GM18951 (cell line): ENCODE measurements around the gene SHC1.

Experiments used
- POLR2A ChIP-seq: IDR thresholded peaks from 4 replicates; pipeline ENCODE4 v1.6.1; 2011; ENCODE audit warnings: mild to moderate bottlenecking; ENCODE audit not compliant: insufficient read length, insufficient read depth; ENCODE audit errors: extremely low read depth
- in situ Hi-C: fragments of 300-500 bp; cut with MboI; formaldehyde crosslinking; loops from one replicate; pipeline ENCODE4 v1.12.0; 2022; ENCODE audit warnings: low sequenced_read_pairs, mixed read lengths, inconsistent platforms; ENCODE audit not compliant: unreplicated experiment

Gene SHC1

GRCh38 chr1:155004352-155005075 is 34.0 kb upstream of the SHC1 start:
- TF ChIP-seq POLR2A = no peak
- in situ Hi-C loops = no loop called here

- TF ChIP-seq POLR2A = peak; percentile 20
- in situ Hi-C loops = no loop called here
Observed at GRCh38 chr1:155003766-155004351, 33.3 kb upstream of the SHC1 start.

GRCh38 chr1:155003227-155003765 is 32.7 kb upstream of the SHC1 start:
- in situ Hi-C loops = no loop called here
- peak; percentile 16 for TF ChIP-seq POLR2A

GRCh38 chr1:155002464-155003226 is 32.1 kb upstream of the SHC1 start, which contains the start of gene ZBTB7B:
TSS of gene ZBTB7B (plus strand) at chr1:155002802. CDS start at chr1:155014661, 11,859 bp downstream.
- in situ Hi-C loops = no loop called here
- TF ChIP-seq POLR2A = no peak

- in situ Hi-C loops = no loop called here
- peak; percentile 1 for TF ChIP-seq POLR2A
Observed at GRCh38 chr1:155001675-155002463, 31.3 kb upstream of the SHC1 start.

GRCh38 chr1:155001425-155001674 is 30.8 kb upstream of the SHC1 start:
- no peak for TF ChIP-seq POLR2A
- in situ Hi-C loops = no loop called here

GRCh38 chr1:155000726-155001424 is 30.3 kb upstream of the SHC1 start:
- TF ChIP-seq POLR2A = peak; percentile 66
- in situ Hi-C loops = no loop called here

- in situ Hi-C loops = no loop called here
- no peak for TF ChIP-seq POLR2A
Observed at GRCh38 chr1:155000411-155000725, 29.8 kb upstream of the SHC1 start.

GRCh38 chr1:154999571-155000410 is 29.2 kb upstream of the SHC1 start:
- peak; percentile 43 for TF ChIP-seq POLR2A
- in situ Hi-C loops = no loop called here

- in situ Hi-C loops = no loop called here
- TF ChIP-seq POLR2A = peak; percentile 52
Observed at GRCh38 chr1:154998818-154999570, 28.4 kb upstream of the SHC1 start.

- in situ Hi-C loops = no loop called here
- no peak for TF ChIP-seq POLR2A
Observed at GRCh38 chr1:154998201-154998780, 27.7 kb upstream of the SHC1 start.
